HG03039 (cell line): ENCODE measurements around the gene FCHSD2.
A peak's percentile ranks its signal among the peaks of the same experiment; 100 is the strongest.

Source experiments
- ATAC-seq: cut with Tn5 transposase; IDR thresholded peaks from one replicate; pipeline ENCODE4 v1.9.1; 2021; ENCODE audit warnings: mild to moderate bottlenecking, moderate library complexity; ENCODE audit not compliant: unreplicated experiment

Gene FCHSD2

DNA sequence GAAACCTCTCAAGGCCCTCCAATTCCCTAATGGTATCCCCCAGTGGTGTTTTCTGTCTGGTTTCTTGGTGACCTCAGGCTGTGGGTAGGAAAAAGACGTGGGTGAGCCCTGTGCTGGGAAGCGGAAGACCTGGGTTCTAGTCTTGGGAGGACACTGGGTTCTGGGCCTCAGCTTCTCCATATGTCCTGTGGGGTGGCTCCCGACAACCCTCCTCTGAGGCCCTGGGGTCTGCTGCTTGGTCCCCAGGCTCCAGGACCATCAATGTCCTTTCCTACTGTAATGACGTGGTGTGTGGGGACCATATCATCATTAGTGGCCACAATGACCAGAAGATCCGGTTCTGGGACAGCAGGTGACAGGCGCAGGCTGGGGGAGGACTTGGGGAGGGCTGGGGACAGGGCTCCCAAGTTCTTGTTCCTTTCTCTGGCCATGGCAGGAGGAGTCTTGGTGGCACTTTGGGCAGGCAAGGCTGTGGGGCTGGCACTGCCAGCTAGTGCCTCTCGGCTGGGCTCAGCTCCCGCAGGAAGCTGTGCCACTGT lies 315.1 kb downstream of the FCHSD2 start:
- ATAC-seq, result no peak

DNA sequence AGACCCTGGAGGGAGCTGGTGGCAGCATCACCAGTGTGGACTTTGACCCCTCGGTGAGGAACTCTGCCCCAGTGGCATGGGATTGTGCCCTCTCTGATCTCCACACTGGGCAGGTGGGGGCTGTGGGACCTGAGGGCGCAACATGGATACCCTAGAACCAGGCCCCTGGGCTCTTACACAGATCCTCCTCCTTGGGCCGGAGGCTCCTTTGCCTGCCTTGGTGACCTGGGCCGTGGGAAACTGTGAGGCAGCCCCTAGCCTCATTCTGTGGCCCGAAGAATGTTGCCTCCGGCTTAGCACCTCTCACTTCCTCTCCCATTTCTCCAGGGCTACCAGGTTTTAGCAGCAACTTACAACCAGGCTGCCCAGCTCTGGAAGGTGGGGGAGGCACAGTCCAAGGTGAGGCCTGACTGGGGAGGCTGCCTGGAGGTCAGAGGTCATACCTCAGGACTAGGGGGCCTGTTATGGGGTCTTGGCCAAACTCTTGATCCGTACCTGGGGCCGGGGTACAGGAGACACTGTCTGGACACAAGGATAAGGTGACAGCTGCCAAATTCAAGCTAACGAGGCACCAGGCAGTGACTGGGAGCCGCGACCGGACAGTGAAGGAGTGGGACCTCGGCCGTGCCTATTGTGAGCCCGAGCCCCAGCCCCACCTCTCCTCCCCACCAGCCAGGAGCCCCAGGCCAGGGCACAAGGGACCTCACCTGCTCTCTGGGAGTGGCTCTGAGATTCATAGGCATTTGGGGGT lies 315.8 kb downstream of the FCHSD2 start:
- no peak for ATAC-seq

DNA sequence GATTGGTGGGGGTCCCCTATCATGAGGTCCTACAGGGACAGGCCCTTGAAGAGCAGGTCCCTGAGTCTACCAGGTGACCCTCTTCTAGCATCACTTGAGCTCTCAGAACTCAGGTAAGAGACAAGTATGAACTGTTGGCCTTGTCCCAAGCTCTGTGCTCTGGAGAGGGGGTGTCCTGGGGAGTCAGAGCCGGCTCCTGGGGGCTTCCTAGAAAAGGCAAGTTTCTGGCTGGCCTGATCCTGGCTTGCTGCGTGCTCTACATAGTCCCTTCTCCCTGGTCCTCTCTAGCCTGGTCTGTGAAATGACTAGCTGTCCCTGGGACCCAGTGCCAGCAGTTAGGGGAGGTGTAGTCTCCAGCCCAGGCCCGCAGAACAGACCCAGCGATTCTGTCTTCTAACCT lies 316.5 kb downstream of the FCHSD2 start:
- no peak for ATAC-seq

DNA sequence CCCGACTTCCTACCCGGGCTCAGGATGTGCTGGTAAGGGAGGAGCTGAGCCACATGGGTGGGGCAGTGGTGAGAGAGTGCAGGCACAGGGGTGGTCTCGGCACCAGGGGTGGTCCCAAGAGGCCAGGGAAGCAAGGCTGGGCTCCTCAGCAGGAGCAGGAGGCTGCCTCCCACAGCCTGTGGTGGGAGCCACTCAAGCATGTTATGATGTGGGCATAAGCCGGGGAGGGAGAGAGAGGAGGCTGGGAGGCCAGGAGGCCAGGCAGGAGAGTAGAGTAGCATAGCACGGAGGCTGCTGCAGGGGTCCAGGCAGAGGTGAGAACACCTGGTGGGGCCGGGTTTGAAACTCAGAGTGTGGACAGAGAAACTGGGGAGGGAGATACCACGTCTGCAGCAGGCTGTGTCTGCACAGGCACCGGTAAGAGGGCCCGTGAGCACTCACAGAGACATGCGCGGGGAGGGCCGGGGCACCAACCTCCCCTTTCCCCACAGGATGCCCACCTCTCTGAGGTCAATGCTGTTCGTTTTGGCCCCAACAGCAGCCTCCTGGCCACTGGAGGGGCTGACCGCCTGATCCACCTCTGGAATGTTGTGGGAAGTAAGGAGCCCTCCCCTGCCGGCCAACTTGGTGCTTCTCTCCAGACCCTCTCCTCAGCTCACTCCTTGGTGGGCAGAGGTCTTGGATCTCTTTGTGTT lies 317.2 kb downstream of the FCHSD2 start:
- ATAC-seq, result no peak

DNA sequence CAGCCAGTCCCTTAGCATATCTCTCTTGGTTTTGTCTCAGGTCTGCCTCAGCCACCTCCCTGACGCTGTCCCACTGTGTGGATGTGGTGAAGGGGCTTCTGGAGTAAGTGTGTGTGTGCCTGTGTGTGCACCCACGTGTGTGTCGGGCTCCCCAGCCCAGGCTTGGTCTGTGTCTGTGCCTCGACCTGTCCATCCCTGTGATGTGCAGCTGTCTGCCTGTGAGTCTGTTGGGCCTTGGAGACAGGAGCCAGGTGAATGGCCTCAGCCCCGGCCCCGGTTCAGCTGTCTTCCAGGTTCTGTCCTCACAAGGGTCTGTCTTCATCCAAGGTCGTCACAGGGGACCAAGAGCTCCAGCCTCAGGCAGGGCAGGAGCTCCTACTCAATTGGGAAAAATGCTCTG lies 318.1 kb downstream of the FCHSD2 start:
- ATAC-seq, result no peak

DNA sequence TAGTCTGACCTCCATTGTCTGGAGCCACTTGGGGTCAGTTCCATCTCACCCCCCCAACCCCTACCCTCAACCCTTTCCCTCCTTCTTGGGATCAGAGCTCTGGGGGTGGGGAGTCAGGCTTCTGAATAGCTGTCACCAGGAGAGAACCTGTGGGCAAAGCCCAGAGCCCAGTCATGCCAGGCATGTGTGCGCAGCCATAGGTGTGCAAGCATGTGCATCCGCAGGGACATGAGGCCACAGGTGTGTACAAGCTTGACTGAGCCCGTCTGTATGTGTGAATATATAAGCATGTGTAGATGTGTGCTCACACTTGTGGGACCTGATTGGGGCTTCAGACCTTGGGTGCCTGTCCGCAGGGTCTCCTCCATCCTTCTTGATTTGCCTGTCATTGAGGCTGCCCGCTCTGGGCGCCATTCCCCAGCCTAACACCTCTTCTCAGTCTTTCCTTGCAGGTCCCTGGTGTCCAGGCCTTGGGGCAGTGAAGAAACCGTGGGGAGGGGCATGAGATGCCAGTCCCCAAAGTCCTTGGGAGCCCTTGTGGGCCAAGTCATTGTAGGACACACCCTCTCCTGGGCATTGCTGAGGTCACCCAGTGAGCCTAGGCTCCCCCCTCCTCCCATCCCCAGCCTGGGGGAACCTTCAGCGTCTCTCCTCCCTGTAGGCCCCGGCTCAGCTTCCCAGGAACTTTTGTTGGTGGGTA lies 318.9 kb downstream of the FCHSD2 start:
- no peak for ATAC-seq

DNA sequence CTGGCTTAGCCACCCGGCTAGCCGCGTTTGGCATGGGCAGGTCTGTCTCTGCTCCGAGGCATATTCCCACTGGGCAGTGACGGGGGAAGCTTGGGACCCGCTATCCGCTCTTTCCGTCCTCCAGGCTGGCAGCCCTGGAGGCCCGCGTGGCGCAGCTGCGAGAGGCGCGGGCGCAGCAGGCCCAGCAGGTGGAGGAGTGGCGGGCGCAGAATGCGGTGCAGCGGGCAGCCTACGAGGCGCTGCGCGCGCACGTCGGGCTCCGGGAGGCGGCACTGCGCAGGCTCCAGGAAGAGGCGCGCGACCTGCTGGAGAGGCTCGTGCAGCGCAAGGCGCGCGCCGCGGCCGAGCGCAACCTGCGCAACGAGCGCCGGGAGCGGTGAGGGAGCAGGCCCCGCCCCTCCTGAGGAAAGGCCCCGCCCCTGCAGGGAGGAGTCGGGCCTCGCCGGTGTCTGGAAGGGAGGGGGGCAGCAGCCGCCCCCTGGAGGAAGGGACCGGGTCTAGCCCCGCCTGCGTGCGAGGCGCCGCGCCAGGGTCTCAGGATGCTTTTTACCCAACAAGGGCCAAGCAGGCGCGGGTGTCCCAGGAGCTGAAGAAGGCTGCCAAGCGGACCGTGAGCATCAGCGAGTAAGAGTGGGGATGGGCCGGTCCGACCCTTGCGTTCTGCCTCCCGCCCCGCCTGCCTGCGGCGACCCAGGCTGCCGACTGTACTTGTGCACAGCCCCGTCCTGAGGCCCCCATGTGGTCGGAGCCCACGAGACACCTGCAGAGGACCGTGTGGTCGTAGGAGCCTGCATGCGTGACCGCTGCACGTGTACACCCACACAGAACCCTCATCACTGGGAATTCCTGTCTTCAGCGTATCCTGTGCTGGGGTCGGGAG lies 320.0 kb downstream of the FCHSD2 start:
- ATAC-seq, result no peak

DNA sequence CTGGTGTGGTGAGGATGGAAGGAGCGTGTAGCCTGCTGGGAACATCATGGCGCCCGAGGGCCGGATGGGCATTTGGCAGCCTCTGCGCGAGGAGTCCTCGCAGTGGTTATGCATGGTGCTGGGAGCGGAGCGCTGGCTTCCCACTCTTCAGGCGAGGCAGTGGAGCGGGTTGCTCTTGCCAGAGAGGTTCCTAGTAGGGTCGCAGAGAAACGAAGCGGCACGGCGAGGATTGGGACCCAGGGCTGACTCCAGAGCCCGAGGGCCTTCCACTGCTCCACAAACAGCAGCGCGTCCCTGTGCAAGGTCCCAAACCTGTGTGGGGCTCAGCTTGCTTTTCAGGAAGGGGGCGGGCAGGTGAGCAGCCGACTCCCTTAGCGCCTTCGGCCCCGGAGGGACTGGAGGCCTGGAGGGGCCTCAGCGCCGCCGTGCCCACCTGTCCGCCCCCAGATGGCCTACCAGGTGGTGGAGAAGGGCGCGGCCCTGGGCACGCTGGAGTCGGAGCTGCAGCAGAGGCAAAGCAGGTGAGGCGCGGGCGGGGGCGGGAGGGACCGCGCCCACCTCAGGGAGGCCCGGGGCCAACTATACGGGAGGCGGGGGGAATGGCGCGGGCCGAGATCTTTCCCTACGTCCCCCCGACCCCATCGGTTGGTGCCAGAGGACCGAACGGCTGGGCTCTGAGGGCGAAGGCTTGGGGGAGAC lies 320.7 kb downstream of the FCHSD2 start:
- ATAC-seq, result no peak

DNA sequence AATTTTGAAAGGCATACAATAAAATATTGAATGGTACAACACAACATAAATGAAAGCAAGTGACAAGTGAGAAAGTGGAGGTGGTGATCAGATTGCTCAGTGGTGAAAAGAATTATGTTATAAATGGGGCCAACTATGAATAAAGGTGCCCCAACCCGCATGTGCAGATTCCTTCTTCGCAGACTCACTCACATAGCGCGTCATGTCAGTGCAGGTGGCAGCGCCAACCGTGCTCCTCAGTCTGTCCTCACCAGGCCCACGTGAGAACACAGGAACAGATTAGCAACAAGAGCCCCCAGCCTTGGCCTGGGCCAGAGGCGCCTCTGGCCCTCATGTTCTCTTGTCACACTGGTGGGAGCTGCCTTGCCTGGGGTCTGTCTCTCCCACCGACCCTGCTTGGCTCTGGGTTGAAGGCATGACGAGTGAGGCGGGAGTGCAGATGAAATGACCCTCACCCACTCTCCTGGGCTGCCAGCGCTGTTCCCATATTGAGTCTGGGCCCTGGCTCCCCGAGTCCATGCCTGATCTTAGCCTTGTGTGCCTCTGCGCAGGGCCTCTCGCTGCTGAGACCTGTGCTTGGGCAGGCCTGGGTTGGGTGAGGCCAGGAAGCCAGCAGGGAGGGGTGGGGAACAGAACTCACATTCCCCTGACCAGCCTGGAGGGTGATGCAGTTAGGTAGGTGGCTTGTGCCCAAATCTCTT lies 321.5 kb downstream of the FCHSD2 start:
- no peak for ATAC-seq

DNA sequence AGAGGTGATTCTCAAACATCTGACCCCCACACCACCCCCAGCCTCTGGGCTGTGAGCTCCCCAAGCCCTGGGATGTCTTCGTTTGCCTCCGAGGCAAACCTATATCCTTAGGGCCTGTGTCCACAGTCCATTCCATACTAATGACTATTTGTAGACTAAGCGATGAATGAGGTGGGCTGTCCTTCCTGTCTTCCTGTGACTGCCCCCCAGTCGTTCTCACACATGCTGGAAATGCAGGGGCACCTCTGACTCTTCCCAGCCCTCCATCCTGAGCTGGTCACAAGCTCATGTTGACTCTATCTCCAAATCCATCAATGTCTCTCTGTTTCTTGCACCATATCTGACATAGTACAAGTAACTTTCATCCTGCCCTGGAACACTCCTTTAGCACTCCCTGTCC lies 323.1 kb downstream of the FCHSD2 start:
- no peak for ATAC-seq

DNA sequence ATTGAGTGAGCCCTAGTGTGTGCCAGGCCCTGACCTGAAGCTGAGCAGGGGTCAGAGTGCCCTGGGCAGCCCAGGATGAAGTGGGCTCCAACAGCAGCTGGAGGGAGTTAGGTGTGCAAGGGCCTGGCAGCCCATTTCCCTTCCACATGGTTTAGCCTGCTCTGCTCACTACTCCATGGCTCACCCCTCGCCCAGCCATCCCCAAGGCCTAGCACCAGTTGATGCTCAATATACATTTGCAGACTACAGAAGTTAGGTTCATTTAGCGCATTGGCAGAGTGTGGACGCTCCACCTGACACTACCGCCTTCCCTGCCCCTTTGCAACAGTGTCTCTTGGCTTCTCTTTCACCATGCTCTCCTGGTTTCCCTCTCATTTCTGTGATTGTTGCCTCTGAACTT lies 324.2 kb downstream of the FCHSD2 start:
- ATAC-seq, result no peak

DNA sequence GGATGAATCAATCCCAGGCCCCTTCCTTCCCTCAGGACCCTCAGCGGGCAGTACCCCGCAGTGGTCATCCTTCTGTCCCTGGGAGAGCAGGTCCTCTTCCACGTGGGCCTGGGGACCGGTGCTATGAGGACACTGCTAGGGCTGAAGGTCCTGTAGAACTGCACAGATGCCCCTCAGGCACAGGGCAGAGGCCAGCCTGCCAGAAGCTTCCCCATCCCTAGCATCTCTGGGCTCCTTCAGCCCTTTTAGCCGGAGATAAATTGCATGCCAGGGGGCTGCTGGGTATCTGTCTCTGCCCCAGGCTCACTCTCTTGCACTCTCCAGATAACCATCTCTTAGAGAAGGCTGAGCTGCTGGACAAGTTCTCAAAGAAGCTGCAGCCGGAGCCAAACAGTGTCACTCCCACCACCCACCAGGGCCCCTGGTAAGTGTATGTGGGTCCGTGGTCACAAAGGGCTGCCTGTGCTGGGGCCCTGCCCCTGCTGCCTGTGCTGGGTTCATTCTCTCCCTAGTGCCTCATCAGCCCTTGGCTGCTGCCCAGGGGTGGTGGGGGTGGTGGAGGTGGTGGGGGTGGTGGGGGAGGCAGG lies 325.6 kb downstream of the FCHSD2 start:
- ATAC-seq, result no peak

DNA sequence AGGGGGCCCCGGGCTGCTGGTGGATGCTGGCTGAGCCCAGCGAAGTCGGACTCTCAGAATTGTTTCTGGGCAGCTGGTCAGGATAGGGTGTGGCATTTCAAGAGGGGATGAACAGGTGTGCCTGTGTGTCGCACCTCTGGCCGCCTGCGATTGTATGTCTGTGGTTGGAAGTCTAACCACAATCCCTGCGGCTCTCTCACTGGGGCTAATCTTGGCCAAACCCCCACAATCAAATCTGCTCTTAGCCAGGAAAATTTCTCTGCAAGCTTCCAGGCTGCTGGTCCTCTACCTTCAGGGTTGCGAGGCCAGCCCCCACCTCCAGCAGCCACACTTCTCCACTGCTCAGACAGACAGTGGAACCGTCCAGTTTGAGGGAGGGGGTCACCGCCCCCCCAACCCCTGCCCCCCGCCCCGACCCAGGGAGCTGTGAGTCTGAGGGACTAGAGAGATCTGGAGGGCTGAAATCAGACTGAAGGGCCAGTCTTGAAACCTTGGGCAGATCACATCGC lies 327.0 kb downstream of the FCHSD2 start:
- ATAC-seq, result no peak

DNA sequence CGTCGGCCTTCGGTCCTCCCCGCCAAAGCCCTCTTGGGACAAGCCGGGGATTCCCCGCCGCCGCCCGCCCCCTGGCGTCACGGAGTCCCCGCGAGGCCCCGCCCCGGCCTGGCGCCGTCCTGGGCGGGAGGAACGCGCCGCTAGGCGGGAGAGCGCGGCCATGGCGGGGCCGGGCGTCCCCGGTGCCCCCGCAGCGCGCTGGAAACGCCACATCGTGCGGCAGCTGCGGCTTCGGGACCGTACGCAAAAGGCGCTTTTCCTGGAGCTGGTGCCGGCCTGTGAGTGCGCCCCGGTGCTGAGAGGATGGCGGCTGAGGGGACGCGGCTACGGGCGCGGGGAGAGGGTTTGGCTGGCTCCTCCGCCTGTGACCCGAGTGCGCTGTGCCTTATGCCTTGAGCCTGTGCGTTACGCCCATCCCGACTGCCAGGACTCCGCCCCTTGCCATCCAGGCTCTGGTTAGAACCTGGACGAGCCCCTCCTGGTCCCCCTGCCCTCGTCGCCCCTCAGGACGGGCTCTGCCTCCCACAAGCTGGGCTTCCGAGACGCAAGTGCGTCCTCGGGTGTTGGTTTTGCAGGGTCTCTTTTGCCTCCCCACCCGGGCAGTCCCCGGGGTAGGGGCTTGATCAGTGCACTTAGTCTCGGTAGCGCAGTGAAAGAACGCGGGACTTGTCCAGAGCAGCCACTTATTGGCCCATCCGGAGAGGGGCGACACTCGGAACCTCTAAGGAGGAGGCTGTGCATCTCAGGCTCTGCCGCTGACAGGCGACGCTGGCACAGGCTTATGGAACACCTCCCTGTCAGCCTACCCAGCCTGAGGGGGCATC lies 327.6 kb downstream of the FCHSD2 start, which contains the start of gene ATG16L2:
TSS of gene ATG16L2 (plus strand) at position 126 of the 824 bp plus-strand sequence. CDS start at position 161, 35 bp downstream.
- ATAC-seq, result peak; percentile 61

DNA sequence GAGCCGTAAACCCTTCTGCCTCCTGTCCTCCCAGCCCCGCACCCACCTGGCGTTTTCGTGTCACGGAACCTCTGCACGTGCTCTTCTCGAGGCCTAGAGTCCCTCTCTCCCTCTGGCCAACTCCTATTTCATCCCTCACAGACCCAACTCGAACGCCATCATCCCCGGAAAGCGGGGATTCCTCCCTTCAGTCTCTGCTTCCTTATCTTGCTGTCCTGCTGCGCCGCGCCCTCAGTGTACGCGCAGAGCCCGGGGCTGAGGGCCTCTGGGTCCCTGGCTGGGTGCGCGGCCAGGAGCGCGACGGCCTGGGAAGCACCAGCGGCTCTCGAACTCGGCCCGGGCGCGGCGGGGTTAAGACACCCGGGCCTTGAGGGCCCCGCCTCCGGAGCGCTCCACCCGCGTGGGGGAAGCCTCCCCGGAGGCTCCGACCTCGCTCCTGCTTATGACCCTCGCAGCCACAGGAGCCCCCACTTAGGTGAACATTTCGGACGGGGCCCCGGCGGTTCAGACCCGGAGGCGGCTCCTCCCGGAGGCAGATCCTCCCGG lies 328.3 kb downstream of the FCHSD2 start:
- peak; percentile 47 for ATAC-seq

DNA sequence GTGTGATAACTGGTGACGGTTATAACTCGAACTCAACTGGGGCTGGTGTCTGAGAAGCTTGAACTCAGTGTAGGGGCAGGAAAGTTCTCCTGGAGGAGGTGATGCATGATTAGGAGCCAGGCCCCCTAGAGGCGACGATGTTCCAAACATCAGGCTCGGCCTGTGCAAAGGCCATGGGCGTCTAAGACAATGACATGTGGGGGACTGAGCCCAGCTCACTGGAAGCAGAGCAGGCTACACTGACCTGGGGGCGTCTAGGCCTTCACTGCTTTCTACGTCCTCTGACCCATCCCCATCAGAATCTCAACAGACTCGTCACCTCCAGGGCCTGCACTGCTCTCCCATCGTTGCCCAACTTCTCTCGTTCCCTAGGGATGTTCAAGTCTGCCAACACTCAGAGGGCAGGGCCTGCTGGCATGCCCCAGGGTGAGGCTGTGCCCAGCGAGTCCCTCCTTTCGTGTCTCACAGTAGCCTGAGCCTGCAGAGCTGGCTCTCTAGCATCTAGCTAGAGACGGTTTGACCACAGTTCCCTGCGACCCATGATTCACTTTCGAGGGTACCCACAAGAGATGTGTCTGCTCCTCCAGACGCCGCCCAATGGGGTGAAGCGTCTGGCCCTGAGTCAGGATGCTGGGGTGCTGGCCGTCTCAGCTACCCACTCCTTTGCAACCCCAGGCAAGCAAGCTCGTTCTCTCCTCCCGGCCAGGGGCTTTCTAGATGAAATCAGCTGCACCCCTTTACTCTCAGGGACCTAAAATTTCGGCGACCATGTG lies 329.0 kb downstream of the FCHSD2 start:
- peak; percentile 26 for ATAC-seq

DNA sequence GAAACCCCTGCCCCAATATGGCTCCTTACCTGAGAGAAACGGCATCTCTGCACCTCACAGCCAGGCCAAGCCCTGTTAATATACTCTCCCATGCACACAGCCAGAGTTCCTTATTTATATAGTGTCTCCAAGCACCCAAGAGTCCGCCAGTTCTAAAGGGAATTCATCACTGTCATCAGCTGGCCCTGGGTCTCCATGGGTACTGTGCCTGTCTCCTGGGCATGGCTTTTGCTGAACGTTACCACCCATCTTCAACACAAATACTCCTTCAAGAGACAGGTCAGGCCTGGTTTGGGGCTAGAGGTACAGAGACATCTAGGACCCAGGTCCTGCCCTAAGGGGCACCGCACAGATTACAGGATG lies 329.5 kb downstream of the FCHSD2 start:
- ATAC-seq, result no peak
